CD4-positive, alpha-beta T cell treated with Interleukin-4 for 1 hour (primary cell): ENCODE results near the gene CCL18.
"Not testable (repeated sequence)": the region's sequence is repeated elsewhere in the genome, so short reads cannot be mapped to it uniquely, and the experiment has no call there.

ENCODE experiments used
- DNase-seq, 2 donors: peaks; one replicate each; pipeline ENCODE4 v3.0.0-alpha.2; 2020 to 2022

The CCL18 gene

GRCh38 chr17:36104701-36105181 is 40.7 kb downstream of the CCL18 start:
- no peak for DNase-seq

DNA sequence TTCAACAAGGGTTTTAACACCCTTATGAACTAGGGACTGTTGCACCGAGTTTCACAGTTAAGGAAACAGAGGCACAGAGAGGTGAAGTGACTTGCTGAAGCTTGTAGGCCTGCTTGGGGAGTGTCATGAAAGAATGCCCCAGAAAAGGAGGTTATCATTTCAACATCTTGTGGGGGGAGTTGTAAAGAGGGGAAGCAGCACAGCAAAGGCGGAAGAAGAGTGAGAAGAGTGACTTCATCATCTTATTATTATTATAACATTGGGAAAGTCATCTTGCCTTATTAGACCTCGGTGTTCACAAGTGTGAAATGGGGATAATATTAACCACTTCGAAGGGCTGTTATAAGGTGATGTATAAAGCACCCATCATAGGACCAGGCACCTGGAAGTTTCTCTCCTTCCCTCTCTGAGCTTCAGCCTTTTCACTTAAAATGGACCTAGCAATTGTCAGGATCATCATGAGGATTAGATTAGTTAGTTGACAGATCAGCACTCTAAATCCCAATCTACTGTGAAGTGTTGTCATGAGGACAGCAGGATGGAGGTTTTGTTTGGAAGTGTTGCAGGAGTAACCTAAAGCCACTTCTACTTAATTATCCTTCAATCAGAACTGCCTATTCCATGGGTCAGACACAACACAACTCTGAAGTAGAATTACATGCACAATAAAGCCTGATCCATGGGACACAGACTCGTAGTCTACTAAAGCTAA is 41.9 kb downstream of the CCL18 start:
- DNase-seq, result no peak

DNA sequence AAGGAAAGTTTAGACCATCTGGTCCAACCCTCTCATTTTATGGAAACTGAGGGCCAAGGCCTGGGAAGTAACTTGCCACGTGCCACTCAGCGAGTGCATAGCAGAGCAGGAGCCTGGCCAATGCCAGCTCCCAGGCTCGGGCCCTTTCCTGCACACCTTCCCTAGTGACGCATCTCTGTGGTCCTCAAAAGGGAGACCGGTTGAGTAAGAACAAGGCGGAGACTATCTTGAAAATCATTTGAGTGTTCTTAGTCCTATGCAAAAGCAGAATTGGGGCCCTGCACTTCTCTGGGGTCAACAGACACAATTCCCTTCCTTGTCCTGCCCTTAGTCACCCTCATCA is 42.4 kb downstream of the CCL18 start:
- no peak for DNase-seq

DNA sequence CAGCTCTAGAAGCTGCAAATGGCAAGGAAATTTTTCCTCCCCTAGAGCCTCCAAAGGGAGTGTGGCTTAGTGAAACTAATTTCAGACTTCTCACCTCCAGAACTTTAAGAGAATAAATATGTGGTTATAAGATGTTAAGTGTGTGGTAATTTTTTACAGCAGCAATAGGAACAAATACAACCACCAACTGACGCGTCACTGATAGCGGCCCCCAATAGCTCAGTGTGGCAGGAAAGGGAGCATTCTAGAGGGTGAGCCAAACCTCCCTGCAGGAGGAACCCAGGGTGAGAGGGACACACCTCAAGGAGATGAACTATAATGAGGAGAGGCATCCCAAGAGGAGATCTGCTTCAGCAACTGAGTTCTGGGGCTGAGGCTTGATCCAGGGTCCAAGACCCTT is 43.6 kb downstream of the CCL18 start:
- peak in 1 of 2 donors; percentile 43 for DNase-seq

DNA sequence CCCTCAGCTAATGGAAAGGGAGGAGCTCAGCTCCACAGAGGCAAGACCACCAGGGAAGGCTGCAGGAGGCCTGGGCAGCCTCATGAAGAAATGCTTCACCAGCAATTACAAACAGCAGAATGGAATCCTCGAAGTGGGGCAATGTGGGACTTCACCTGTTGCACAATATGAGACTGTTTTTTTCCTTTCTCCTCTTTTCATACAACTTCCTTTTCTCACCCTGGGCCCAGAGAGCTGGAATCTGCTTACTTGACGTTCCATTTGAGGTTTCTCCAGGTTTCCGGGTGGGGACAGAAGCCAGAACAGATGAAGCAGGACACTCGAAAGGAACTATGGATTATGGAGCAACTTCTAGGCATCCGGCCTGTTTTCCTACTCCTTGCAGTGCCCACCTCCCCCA is 44.2 kb downstream of the CCL18 start:
- DNase-seq, result peak in 1 of 2 donors; percentile 40

- DNase-seq, result no peak
Measured at GRCh38 chr17:36111068-36111490, 47.0 kb downstream of the CCL18 start.

GRCh38 chr17:36112572-36112971 is 48.5 kb downstream of the CCL18 start:
- DNase-seq, result no peak

DNA sequence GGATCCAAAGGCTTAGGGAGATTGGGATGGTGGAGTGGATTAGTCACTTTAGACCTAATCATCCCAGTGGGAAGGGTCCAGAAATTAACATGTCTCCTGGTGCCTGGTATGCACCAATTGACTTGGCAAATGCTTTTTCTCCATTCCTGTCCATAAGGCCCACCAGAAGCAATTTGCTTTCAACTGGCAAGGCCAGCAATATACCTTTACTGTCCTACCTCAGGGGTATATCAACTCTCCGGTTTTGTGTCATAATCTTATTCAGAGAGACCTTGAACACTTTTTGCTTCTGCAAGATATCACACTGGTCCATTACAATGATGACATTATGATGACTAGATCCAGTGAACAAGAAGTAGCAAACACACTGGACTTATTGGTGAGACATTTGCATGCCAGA is 49.1 kb downstream of the CCL18 start:
- not testable (repeated sequence) for DNase-seq

DNA sequence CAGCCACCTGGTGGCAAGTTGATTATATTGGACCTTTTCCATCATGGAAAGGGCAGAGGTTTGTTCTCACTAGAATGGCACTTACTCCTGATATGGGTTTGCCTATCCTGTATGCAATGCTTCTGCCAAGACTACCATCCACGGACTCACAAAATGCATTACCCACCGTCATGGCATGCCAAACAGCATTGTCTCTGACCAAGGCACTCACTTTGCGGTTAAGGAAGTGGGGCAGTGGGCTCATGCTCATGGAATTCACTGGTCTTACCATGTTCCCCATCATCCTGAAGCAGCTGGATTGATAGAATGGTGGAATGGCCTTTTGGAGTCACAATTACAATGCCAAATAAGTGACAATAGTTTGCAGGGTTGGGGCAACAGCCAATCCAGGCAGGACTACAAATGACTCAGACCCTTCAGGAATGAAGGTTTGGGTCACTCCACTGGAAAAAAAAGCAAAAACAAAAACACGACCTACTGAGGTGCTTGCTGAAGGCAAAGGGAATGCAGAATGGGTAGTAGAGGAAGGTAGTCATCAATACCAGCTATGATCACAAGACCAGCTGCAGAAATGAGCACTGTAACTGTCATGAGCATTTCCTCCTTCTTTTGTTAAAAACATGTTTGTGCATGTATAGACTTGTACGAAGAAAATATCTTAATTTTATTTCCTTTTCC is 51.0 kb downstream of the CCL18 start:
- not testable (repeated sequence) for DNase-seq

DNA sequence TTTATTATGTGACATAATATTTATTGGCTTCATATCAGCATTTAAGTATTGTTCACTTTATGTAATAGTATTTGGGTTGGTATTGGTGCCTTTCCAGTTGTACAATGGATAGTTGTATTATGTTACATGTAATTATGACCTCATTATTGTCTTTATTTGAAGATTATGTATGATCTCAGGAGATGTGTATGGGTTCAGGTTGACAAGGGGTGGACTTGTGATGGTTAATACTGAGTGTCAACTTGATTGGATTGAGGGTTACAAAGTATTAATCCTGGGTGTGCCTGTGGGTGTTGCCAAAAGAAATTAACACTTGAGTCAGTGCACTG is 51.5 kb downstream of the CCL18 start:
- not testable (repeated sequence) for DNase-seq

DNA sequence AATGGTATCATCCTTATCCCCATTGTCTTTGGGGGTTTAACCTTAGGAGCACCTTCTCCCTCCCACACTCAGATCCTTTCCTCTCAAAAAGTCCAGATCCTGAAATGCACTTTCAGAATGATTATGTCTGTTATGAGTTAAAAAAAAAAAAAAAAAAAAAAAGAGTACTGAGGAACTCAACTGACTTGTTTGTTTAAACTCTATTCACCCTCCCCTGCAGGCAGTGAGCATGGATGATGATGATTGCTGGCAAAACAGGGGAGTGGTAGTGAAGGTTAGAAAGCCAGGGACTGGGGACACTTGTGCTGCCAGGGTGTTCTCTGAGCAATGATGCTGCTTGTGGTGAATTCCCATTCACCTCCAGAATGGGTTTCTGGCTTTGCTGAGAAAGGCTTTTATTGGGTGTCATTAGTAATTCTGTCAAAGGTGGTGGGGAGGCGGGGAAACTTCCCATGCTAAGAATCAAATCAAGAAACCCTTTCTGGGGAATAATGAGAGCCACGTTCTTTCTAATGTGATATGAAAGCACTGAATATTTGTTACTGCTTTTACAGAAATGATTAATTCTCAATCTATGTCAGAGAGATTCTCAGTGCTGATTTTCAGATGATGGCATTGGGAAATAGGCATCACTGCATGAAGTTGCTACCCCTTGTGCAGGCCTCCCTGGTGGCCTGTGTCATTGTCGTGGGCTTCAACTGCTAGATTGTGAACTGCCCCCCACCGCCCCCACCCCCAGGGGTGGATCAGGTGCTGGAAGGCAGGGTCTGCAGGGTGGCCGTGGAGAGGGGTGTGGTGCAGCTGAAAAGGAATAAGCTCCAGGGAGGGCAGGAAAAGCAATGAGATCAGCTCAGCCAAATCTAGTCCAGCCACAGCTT is 53.7 kb downstream of the CCL18 start:
- DNase-seq, result no peak

DNA sequence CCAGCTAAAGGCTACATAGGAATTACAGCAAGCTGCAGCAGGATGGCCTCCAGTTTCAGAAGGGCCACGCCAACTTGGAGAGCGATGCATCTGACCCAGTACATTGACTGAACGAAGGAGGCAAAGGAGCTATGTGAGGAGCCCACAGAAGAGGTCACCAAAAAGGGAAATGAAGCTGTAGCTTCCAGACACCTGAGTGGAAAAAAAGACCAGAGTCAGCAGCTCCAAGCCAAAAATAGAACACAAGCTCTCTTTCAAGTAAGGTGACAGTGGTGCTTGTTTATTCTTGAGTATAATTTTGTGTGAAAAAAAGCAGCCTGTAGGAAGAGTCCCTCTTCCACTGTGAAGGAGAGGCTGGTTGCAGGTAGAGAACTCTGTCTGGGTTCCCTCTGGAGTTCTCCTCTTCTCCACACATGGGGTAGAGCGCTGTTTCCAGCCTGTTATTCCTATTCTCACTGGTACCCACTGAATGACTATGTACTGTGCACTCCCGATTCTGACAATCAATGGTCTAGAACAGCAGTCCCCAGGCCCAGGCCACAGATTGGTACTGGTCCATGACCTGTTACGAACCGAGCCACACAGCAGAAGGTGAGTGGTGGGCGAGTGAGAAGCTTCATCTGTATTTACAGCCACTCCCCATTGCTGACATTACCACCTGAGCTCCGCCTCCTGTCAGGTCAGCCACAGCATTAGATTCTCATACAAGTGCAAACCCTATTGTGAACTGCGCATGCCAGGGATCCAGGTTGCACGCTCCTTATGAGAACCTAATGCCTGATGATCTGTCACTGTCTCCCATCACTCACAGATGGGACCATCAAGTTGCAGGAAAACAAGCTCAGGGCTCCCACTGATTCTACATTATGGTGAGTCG is 54.6 kb downstream of the CCL18 start:
- DNase-seq, result no peak

GRCh38 chr17:36120221-36120620 is 56.1 kb downstream of the CCL18 start:
- no peak for DNase-seq

GRCh38 chr17:36121099-36121498 is 57.0 kb downstream of the CCL18 start:
- DNase-seq, result not testable (repeated sequence)
